Measurements from ENCODE around the gene CALCB.
"Not testable (repeated sequence)": the region's sequence is repeated elsewhere in the genome, so short reads cannot be mapped to it uniquely, and the experiment has no call there.

The CALCB gene, protein sequence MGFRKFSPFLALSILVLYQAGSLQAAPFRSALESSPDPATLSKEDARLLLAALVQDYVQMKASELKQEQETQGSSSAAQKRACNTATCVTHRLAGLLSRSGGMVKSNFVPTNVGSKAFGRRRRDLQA
- total RNA-seq: 0.87 to 2.5 reads per million in 2 donors

- DNase-seq: no peak
These were observed at the start of gene CALCB for GRCh38 chr11:15073361-15074205. TSS of gene CALCB (plus strand) at chr11:15073593. CDS start at chr11:15074719, 1,126 bp downstream.

- no peak for DNase-seq
These were observed 46.4 kb upstream of the CALCB start for GRCh38 chr11:15027011-15027410.

- DNase-seq: no peak
These were observed 45.4 kb upstream of the CALCB start for GRCh38 chr11:15027956-15028355.

DNA sequence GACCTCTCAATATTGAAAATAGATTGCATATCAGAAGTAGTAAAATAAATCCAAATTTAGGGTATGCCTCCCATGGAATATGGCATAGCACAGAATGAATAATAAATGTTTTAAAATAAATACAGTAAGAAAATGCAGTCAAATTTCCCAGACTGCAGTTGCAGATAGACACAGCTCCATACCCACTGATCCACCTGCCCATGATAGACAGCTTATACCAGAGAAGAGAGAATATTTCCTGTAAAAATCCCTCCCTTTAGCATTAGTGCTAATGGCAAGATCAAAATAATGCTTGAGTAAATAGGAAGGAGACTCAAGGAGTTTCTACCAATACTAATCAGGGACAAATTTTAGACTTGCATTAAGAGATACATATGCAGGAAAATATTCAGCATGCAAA, 45.0 kb upstream of the CALCB start:
- no peak for DNase-seq

GRCh38 chr11:15031945-15032344, 41.4 kb upstream of the CALCB start:
- not testable (repeated sequence) for DNase-seq

GRCh38 chr11:15034687-15035267, 38.6 kb upstream of the CALCB start:
- DNase-seq: no peak

GRCh38 chr11:15035283-15035682, 38.1 kb upstream of the CALCB start:
- DNase-seq: no peak

DNA sequence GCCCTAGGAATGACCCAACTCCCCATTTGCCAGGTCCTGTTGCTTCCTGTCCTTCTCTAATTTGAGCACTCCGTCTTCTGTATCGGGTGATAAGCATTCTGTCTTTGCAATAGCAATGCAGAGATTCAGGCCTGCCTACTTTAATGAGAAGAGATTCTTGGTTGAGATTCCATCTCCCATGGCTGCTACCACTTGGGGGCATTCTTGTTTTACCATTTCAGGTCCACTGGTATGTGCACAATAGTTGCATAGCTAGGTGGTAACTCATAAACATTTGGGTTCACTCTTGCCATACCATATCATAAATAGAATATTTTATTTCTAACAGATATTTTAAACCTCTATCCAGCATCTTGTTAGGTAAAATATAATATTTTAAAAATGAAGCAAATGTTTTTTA, 34.4 kb upstream of the CALCB start:
- DNase-seq: no peak

DNA sequence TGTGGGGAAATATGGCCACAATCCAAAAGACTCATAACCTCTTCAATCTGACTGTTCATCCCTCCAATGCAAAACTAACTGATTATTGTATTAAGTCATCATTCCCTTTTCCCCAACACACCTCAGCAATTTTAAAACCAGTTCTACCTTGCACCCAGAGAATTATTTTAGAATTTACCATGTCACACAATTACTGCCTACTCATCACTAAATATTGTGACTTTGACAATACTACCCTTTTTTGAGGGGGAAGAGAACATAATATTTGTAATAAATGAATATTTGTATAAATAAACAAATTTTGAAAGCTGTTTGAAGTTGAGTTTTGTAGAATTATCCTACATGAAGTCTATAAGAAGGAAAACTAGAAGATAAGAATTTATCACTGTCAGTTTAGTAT, 28.2 kb upstream of the CALCB start:
- DNase-seq: no peak

GRCh38 chr11:15045891-15046290, 27.5 kb upstream of the CALCB start:
- no peak for DNase-seq

DNA sequence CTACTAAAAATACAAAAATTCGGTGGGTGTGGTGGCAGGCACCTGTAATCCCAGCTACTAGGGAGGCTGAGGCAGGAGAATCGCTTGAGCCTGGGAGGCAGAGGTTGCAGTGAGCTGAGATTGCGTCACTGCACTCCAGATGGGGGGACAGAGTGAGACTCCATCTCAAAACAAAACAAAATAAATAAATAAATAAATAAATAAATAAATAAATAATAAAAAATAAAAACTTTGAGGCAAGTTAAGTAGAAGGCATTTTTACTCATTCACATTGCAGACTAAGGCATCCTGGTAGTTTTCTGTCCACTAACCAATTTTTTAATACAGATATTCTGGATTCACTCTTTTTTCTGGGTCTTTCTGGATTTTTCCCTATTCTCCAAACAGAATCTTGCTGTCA, 26.7 kb upstream of the CALCB start:
- DNase-seq: not testable (repeated sequence)

GRCh38 chr11:15048616-15049015, 24.8 kb upstream of the CALCB start:
- DNase-seq: no peak

- no peak for DNase-seq
These were observed 20.2 kb upstream of the CALCB start for GRCh38 chr11:15053191-15053685.

- DNase-seq: no peak
These were observed 17.6 kb upstream of the CALCB start for GRCh38 chr11:15055620-15056356.

GRCh38 chr11:15057329-15057728, 16.1 kb upstream of the CALCB start:
- no peak for DNase-seq

GRCh38 chr11:15059132-15059915, 14.1 kb upstream of the CALCB start:
- no peak for DNase-seq

DNA sequence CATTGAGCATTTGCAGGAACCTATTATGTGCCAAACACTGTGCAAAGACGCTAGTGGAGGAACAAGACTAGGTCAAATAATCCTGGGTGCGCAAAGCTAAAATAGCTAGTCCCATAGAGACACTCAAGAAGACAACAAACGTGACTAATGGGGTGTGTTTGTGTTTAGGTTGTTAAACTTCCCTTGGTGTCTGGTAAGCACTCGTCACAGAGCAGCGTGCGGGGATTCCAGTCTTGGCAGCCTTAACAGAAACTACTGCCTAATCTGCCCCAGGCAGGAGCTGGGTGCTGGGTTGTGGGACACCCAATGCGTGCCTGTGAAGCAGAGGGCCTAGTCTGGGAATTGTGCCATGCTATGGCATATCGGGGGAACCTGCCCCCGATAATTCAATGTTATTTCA, 10.8 kb upstream of the CALCB start:
- DNase-seq: no peak

GRCh38 chr11:15069751-15070150, 3.6 kb upstream of the CALCB start:
- not testable (repeated sequence) for DNase-seq

DNA sequence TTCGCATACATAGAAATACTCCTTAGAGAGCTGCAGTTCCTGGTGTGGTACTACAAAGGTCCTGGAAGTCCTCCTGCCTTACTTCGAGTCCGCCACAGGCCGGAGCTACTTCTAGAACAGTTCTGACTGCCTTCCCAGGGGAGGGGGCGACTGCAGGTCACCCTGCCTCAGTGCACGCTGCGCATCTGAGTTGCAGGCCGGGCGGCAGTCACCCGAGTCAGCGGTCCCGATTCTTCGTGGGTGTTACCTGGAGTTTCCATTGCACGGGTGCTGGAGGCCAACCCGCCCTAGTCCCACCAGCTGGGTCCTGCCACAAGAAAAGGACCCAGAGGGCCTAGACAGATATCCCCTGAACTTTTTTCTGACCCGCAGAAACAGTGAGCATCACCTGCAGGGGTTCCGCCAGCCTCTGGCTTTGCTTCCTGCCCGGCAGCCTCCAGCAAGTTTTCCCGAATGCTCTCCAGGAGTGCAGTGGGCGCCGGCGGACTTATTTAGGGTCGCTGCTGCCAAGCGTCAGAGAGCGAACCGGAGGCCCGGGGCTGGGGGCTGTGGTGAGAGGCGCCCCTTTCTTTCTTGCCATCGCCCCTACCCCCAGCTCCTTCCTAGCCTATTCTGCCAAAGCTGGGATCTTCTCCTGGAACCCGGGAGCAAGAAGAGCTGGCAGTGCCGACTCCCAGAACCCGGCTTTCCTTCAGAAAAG, 1.7 kb upstream of the CALCB start:
- no peak for DNase-seq

DNA sequence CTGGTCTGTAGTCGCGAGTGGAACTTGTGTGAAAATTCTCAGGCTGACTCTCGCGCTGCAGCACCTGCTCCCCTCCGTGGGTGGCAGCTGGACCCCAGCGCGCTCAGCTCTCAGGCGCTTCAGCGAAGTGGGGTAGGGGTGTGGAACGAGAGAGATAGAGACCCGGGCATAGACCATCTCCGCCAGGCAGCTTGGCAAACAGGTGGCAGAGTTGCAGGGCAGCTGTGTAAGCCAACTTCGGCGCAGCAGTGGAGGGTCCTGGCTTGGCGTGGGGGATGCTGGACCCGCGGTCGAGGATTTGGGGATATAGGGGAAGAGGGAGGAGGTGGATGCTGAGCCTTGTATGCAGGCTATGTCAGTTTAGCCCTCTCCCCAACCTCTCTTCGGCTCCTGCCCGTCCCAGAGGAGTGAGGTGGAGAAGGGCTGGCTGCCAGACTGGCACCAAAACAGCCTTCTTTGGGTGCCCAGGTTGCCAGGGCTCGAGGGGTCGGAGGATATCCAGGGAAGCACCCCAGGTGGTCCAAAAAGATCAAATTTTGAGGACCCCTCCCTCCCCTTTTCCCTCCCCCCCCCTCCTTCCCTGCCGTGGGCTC, 746 bp upstream of the CALCB start:
- no peak for DNase-seq

Data from activated gamma-delta T cell (primary cell).